NCI-H82 treated with DMSO at 0.1 percent for 48 hours (cell line): ENCODE results near the gene AIP.

Experiments
- DNase-seq: peaks from one replicate; lab custom pipeline; 2025; ENCODE audit not compliant: unreplicated experiment; lab: John Stamatoyannopoulos, UW

AIP gene

DNA sequence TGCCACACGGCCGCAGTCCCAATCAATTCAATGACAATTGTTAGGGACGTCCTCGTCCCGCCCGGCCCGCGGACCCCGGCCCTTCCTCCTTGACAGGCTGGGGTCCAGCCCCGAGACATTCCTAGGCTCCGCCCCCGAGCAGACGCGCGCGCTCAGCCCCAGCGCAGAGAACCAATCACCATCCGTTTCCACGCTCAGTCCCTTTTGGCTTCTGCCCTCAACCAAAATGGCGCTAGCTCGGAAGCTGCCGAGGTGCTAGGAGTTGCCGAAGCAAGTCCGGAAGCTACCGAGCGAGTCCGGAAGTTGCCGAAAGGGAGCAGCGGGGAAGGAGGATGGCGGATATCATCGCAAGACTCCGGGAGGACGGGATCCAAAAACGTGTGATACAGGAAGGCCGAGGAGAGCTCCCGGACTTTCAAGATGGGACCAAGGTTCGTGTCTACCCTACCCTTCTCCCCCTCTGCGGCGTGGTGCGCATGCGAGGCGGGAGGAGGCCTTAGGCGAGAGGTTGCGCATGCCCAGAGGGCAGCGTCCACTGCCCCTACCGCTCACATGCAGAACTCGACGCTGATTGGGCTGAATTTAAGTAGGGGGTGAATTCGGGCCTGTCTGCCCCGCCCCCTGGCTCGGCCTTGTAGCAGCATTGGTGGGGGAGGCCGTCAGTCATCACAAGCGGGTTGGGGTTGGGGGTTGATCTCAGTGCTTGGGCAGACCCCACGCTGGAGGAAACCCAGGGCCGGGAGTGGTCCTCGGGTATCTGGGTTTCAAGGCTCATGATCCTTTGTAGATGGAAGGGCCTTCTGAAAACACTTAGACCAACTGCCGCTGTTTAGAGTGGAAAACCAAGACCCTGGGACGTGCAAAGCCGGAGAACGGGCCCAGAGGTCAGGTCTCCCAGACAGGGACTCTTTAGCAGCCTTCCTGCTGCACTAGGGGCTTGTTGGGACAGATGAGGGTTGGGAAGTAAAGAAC, at the start of gene AIP:
Gene AIP (plus strand): TSS at position 200 of the 972 bp plus-strand sequence. CDS start 133 bp downstream, at position 333.
- DNase-seq: peak; percentile 95

DNA sequence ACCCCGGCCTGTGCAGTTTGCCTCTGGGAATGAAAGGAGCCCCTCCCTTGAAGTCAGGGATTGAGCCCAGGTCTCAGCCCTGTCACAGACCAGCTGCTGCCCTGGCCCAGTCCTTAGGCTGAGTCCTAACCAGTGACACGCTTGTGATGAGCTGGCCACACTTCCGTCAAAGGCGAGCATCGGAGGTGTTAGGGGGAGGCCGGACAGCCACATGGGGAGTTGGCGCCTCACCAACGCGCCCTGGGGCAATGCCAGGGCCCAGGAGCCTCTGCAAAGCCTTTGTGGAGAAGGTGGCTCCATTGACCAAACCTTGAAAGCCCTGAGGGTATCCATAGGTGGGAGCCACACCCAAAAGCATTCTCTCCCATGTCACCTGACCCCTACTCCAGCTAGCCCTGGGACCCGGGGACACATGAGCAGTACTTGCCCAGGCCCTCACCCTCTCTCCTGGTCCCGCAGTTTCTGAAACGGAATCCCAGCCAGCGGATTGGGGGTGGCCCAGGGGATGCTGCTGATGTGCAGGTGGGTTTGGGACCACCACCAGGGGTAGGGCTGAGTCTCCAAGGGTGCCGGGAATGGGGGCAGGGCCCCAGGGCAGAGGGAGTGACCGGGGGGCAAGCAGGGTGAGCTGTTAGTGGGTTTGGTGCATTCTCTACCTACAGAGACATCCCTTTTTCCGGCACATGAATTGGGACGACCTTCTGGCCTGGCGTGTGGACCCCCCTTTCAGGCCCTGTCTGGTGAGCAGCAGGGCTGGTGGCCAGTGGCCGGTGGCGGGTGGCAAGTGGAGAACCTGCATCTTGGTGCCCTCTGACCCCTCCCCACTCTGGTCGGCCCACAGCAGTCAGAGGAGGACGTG, 49.1 kb upstream of the AIP start:
- DNase-seq: no peak

DNA sequence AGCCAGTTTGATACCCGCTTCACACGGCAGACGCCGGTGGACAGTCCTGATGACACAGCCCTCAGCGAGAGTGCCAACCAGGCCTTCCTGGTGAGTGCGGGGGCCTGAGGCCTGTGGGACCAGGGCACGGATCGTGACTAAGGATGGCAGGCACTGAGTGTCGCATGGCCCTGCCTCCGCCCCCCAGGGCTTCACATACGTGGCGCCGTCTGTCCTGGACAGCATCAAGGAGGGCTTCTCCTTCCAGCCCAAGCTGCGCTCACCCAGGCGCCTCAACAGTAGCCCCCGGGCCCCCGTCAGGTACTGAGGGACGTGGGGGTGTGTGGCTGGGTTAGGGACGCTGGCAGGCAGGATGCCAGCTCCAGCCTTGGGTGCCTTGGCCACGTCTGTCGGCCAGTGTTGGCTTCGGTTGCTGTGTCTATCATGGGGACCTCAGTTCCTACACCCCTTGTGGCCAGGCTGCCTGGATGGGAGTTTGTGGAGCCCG, 48.4 kb upstream of the AIP start:
- DNase-seq: no peak

DNA sequence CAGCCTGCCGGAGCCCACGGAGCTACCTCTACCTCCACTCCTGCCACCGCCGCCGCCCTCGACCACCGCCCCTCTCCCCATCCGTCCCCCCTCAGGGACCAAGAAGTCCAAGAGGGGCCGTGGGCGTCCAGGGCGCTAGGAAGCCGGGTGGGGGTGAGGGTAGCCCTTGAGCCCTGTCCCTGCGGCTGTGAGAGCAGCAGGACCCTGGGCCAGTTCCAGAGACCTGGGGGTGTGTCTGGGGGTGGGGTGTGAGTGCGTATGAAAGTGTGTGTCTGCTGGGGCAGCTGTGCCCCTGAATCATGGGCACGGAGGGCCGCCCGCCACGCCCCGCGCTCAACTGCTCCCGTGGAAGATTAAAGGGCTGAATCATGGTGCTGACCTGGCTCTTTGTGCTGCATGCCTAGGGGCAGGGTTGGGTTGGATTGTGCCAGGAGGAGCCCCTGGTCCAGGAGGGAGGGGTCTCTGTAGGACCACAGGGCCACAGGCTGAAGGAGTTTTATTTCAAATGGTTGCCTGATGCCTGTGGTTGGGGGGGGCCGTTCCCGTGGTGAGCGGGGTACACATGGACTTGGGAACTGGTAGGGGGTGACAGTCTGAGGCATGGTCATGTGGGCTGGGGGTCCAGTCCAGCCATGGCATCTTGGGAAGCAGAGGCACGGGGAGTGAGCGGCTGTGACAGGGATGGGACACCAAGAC, 47.6 kb upstream of the AIP start:
- no peak for DNase-seq

DNA sequence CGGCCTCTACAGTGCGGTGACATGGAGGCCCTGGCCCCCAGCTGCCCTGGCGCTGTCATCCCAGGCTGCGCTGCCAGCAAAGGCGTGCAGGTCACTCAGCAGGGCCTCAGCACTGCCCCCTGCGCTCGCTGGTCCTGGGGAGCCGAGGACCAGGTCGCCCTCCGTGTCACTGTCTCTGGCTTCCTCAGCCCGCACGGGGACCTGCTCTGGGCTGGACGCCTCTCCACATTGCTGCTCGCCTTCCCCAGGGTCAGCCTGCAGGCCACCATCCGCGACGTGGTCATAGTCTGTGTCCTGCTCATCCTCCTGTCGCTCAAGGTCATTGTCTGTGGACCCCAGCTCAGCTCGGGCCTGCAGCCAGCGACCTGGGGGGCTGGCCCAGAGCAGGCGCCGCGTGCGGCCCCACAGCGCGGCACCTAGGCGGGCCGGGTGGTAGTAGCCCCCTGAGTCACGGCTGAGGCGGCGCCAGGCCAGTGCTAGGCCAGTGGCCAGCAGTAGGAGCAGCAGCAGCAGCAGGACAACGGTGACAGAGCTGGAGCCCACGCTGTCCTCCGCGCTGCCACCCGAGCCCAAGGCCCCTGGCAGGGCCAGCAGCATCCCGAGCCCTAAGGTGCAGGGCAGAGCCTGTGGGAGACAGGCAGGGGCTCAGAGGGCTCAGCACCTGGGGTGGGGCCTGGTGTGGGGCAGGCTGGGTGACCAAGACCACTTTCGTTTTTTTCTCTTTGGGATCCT, 46.9 kb upstream of the AIP start:
- no peak for DNase-seq

DNA sequence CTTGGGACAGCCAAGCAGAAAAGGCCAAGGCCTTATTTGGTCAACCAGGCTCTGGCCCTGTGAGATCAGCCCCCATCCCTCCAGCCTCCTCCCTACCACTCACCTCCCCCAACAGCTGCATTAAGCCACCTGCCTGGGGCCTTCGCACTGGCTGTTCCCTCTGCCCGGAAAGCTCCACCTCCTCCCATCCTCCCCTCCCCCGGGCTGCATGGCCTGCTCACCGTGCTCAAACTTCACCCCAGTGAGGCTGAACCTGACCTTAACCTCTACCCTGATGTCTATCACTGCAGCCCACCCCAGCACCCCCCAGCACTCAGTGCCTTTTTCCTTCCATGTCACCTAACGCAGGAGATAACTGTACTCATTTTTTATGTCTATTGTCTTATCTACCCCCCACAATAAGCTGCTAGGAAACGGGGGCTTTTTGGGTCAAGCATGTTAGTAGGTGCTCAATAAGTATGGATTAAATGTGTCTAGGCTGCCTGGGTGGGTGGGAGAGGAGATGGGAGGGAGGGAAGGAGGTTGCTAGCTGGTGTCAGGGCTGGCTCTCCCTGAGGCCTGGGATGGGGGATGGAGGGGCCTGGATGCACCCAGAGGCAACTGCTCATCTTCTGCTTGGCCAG, 46.3 kb upstream of the AIP start:
- no peak for DNase-seq

DNA sequence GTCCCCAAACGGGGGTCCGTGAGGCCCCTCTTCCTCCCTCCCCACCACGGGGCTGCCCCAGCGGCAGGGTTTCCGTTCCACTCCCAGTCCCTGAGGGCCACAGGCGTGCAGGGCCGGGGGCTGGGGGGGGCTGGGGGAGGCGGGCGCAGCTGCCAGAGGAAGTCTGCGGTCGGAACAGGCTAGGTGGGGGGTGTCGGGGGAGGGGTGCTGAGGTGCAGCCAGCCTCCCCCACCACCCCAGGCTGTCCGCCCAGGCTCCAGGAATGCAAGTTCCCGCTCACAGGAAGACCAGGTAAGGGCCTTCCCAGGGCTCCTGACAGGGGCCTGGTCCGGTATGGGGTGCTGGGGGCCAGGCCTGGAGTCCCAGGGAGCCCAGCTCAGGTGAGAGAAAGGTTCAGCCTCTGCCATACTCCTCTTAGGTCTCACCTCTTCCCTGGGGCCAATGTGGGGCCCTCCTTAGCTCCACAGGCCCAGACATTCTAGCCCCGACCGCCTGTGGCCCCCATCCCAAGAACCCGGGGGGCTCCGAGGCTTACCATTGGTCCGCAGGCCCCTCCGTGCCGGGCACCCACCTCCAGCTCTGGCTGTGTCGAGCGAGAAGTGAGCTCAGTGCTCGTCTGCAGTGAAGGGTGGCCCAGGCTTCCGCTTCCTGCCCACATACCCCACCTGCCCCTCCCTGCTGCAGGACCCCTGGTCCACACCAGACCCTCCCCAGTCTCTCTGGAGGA, 45.6 kb upstream of the AIP start, which contains the start of gene PTPRCAP:
Gene PTPRCAP (minus strand): TSS at position 601 of the 727 bp plus-strand sequence. CDS start 63 bp downstream, at position 538.
- DNase-seq: no peak

DNA sequence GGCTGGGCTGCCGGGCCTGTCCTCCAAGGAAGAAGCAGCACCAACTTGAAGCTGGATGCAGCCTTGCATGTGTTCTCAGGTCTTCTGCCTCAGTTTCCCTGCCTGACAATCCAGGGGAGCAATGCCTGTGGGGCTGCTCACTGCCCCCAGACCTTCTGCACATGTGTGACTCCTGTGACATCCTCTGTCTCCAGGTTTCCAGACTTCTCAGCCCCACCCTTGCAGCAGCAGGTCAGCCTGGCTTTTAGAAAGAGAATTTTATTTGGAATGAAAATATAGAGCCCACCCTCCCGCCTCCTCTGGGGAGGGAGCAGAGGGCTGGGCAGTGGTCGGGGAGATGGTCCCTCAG, 45.0 kb upstream of the AIP start:
- DNase-seq: no peak

DNA sequence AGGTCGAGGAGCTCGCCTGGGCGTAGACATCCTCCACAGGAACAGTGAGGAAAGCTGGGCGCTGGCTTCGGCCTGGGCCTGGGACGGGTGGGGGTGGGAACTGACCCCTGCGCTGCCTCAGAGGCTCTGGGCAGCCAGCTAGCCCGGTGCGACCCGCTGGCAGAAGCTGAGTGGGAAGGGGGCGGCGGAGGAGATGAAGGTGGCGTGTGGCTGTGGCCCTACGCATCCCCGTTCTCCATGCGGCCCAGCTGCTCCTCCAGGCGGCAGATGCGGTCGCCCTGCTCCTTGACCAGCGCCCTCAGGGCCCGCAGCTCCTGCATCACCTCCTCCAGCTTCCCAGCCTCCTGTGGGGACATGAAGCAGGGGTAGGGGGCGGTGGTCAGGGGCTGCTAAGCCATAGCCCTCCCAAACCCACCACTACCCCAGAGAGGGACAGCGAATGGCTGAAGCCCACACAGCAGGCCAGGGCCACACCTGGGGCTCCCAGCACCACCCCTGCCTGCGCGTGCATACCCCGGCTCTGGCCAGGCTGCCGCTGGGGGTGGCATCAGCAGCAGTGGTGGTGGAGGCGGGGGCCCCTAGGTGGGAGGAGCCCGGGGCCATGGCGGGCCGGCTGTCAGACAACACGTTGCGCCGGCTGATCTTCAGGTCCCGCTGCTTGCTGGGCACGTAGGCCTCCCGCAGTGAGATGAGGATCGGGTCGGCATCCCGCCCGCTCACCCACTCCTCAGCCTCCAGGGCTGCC, 44.5 kb upstream of the AIP start:
- no peak for DNase-seq

DNA sequence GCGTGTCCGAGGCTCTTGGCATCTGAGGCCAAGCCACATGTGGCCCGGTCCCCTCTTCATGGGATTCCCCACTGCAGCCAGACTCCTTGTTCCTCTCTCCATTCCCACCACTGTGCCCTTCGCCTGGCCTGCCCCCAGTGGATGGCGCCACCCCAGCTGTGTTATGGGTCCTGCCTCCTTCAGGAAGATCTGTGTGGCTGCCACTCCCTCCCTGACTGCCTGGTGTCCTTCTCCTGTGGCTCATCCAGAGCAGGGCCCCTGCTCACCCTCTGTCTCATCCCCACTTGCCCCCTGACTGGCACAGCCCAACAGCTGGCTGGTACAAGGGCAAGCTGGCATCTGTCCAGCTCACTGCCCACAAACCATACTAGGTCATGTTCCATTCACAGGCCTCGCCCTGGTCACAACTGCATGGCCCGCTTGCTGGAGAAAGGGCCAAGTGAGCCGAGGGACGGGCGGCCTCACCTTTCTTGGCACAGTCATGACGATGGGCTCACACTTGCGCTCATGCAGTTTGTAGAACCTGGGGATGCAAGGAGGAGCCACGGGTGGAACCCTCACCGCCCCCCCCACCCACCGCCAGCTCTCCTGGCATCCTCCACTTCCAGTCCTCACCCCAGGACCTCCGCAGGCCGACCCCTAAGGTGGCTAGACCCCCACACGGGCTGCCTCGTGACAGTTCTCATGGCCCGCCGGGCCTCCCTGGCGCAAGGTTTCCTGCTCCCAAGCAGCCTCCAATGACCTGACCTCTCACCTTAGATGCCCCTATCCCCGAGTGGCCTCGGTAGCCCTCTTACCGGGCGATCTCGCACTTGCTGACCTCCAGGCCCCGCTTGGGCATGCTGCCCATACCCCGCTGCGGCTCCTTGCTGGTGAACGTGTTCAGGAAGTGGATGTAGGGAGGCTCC, 43.3 kb upstream of the AIP start:
- no peak for DNase-seq

DNA sequence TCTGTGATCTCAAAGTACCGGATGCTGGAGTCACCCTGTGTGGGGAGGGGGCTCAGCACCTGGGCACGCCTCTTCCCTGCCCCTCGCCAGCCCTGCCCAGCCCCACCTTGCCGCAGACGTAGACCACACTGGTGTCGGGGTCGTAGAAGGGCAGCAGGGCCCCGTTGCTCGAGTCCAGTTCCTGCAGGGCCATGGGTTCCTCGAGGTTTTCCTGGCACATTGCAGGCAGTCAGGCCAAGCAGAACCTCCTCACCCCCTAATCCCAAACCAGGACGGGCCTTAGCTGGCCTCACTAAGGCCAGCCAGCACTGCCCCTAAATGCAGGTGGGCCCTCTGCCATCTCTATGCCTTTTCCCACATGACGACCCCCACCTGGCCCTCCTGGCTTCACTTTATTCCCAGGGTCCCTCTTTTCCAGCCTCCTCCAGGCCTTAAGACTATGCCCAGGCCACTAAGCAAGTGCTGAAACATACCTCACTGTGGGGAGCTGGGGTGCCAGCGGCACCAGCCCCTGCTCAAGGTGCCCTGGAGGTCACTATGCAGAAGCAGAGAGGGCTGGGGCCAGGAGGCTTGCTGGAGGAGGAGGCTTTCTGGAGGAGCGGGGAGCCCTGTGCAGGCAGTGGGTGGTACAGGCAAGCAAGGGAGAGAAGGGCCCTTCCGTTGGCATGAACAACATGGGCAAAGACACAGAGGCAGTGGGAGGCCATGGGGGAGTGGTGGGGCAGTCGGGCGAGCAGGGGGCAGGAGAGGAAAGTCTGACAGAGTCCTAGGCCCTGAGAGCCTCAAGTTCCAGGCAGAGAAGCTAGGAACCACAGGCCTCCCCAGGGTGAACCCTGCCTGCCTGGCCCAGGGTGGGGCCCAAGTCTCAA, 42.4 kb upstream of the AIP start:
- DNase-seq: no peak

DNA sequence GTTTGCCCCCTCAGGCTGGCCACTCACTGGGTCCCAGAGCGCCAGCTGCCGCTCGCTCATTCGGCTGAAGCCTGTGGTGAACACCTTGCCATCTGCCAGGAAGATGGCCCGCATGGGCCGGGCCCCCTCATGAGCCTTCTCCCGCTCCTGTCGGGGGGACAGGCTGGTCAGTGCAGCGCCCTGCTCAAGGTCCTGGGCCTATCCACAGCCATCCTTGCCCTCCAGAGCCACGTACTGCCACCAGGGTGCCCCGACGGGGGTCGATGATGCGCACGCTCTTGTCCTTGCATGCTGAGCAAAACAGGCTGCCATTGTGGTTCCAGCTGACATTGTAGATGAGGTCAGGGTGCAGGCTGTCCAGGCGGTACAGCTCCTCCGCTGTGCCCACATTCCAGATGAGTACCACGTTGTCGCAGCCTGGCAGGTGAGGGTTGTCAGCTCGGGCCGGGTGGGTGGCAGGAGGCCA, 41.7 kb upstream of the AIP start:
- DNase-seq: no peak

DNA sequence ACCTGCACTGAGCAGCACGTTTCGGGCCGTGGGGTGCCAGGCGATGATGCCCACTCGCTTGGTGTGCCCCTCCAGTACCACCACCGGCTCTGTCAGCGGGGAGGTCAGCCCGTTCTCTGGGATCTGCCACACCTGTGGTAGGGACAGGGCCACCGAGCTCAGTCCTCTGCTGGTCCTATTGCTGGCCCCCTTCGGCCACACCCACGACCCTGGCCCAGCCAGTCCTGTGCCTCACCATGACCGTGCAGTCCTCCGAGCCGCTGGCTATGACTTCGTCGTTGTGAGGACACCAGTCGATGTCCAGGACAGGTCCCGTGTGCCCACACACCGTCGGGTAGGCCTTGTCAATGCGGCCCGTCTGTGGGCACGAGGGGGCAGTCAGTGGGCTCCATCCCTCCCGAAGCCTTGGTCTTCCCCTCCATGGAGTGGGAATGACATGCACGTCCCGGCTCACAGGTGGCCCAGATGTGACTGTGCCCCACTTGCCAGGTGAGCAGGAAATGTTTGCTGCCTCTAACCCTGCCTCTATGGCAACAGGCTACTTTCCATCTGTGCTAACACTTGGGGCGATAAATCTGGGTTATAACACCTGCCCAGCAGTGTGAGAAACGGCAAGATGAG, 41.0 kb upstream of the AIP start:
- DNase-seq: no peak

DNA sequence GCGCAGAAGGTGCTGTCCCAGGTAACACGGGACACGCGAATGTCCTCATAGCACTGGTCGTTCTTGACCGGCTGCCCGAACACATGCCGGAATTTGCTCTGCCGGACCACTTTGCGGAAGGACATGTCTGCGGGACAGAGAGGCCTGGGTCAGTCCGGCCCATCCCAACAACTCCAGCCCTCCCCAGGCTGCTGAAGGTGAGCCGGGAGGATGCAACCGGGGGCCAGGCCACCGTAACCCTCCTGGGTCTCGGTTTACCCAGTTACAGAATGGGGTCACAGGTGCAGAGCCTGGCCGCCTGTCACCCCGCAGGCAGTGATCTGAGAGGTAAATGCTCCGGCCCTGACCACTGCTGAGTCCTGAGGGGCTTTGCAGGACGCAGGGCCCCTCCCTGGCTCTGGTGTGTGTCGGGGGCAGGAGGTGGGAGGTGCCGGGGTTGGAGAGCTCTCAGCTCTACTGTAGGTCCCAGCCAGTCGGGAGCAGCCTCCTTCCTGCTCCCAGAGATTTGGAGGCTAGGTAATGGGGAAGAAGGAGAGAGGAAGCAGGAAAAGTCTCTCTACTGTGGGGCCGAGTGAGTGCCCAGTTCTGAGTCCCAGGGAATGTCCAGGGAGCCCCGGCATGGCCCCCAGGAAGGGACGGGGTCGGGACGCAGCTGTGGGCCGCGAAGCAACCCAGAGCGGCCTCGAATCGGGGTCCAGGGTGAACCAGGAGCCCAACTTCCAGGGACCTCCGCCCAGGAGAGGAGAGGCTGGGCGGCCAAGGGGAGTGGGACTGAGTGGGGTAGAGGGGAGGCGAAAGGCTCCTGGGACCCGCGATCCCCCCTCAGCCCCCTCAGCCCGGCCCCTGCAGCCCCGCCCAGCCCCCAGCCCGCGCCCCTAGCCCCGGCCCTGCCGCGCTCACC, 40.1 kb upstream of the AIP start:
- DNase-seq: no peak

DNA sequence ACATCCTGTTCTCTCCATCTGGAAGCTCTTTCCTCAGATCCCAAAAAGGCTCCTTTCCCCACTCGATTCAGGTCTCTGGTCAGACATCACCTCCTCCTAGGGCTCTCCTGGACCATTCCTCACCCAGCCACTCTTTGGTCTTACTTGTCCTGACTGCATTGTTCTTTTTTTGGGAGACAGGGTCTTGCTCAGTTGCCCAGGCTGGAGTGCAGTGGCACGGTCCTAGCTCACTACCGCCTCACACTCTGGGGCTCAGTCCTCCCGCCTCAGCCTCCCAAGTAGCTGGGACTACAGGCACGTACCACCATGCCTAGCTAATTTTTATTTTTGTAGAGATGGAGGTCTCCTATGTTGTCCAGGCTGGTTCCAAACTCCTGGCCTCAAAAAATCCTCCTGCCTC, 37.3 kb upstream of the AIP start:
- DNase-seq: no peak
